SU-DHL-6 (cell line): Measurements from ENCODE around the gene ADNP2.

ENCODE experiments used
- H2AFZ ChIP-seq: fragments of 200-600 bp; sonication (generic); 2 replicates; pipeline ENCODE4 v1.6.1; 2014; ENCODE audit warnings: low read depth, mild to moderate bottlenecking, moderate library complexity, mixed read lengths, antibody characterized with exemption, low read length; ENCODE audit not compliant: severe bottlenecking
- H3F3A ChIP-seq: fragments of 200-600 bp; shearing (Covaris generic); 2 replicates; pipeline ENCODE4 v1.6.0; 2016; ENCODE audit warnings: antibody characterized with exemption, mild to moderate bottlenecking; ENCODE audit not compliant: insufficient read depth
- H3K27ac ChIP-seq: fragments of 200-600 bp; sonication (generic); 2 replicates; pipeline ENCODE4 v1.5.1; 2016; ENCODE audit warnings: low read depth, mild to moderate bottlenecking, low read length, moderate library complexity, mixed read lengths
- H3K27me3 ChIP-seq: fragments of 200-600 bp; sonication (generic), shearing (Covaris generic); 2 replicates; pipeline ENCODE4 v1.6.0; 2014; ENCODE audit warnings: mild to moderate bottlenecking, low read length
- H3K36me3 ChIP-seq: fragments of 200-600 bp; sonication (generic); 2 replicates; pipeline ENCODE4 v1.6.1; 2014; ENCODE audit warnings: mild to moderate bottlenecking, low read length, mixed read lengths
- H3K4me2 ChIP-seq: fragments of 300-600, 200-600 bp; shearing (Covaris generic), sonication (generic); 2 replicates; pipeline ENCODE4 v1.6.0; 2014; ENCODE audit warnings: low read length, low read depth, mild to moderate bottlenecking; ENCODE audit not compliant: poor library complexity, severe bottlenecking
- H3K4me3 ChIP-seq: fragments of 200-600 bp; sonication (generic); 2 replicates; pipeline ENCODE4 v1.5.1; 2014; ENCODE audit warnings: antibody characterized with exemption, low read length, mild to moderate bottlenecking, mixed read lengths; ENCODE audit not compliant: insufficient read depth, poor library complexity, severe bottlenecking
- H3K79me2 ChIP-seq: fragments of 200-600 bp; sonication (generic); 2 replicates; pipeline ENCODE4 v1.6.1; 2014; ENCODE audit warnings: mild to moderate bottlenecking, low read length, moderate library complexity; ENCODE audit not compliant: insufficient read depth
- H3K9ac ChIP-seq: fragments of 200-600 bp; sonication (generic); 2 replicates; pipeline ENCODE4 v1.7.0; 2014; ENCODE audit warnings: mild to moderate bottlenecking, low read length
- H3K9me2 ChIP-seq: fragments of 200-600 bp; sonication (generic); replicated peaks from 2 replicates; pipeline ENCODE4 v1.6.1; 2014; ENCODE audit warnings: low read length; ENCODE audit not compliant: insufficient read depth
- H3K9me3 ChIP-seq: fragments of 200-600 bp; sonication (generic); 2 replicates; pipeline ENCODE4 v1.6.1; 2014; ENCODE audit warnings: low read length, mixed read lengths; ENCODE audit not compliant: insufficient read depth
- H4K20me1 ChIP-seq: fragments of 200-600 bp; sonication (generic); 2 replicates; pipeline ENCODE4 v1.6.1; 2014; ENCODE audit warnings: low read depth, mild to moderate bottlenecking, antibody characterized with exemption, low read length, moderate library complexity, mixed read lengths
- EZH2phosphoT487 ChIP-seq: fragments of 200-600 bp; sonication (generic), shearing (Covaris generic); conservative IDR thresholded peaks from 2 replicates; pipeline ENCODE4 v1.6.1; 2018; ENCODE audit warnings: mild to moderate bottlenecking, antibody characterized with exemption, low read length, moderate library complexity, mixed read lengths
- TF ChIP-seq, protein P1 (sequence below): fragments of 200-600 bp; sonication (generic); IDR thresholded peaks from one replicate; pipeline ENCODE4 v1.5.1; 2017; ENCODE audit warnings: antibody characterized with exemption, mild to moderate bottlenecking, low read length, moderate library complexity; ENCODE audit not compliant: insufficient read depth, poor library complexity, severe bottlenecking

The ADNP2 gene

GRCh38 chr18:80104364-80104779 lies 4.7 kb upstream of the ADNP2 start:
- no peaks in the 10 kb centered on the region for H3K9me2 ChIP-seq
- no peaks in the 10 kb centered on the region for H3K9me3 ChIP-seq
- no peaks in the 10 kb centered on the region for H4K20me1 ChIP-seq
- H3K27me3 ChIP-seq: no peaks in the 10 kb centered on the region
- no peaks in the 10 kb centered on the region for H3K36me3 ChIP-seq
- H3K4me2 ChIP-seq: no peak overlapping the region
- H3F3A ChIP-seq: peaks cover 15% of the 10 kb centered on the region
- no peak overlapping the region for H3K9ac ChIP-seq
- no peak overlapping the region for H3K27ac ChIP-seq
- TF ChIP-seq, protein P1, sequence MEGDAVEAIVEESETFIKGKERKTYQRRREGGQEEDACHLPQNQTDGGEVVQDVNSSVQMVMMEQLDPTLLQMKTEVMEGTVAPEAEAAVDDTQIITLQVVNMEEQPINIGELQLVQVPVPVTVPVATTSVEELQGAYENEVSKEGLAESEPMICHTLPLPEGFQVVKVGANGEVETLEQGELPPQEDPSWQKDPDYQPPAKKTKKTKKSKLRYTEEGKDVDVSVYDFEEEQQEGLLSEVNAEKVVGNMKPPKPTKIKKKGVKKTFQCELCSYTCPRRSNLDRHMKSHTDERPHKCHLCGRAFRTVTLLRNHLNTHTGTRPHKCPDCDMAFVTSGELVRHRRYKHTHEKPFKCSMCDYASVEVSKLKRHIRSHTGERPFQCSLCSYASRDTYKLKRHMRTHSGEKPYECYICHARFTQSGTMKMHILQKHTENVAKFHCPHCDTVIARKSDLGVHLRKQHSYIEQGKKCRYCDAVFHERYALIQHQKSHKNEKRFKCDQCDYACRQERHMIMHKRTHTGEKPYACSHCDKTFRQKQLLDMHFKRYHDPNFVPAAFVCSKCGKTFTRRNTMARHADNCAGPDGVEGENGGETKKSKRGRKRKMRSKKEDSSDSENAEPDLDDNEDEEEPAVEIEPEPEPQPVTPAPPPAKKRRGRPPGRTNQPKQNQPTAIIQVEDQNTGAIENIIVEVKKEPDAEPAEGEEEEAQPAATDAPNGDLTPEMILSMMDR: no peak
- TF ChIP-seq EZH2phosphoT487: no peak
- no peak overlapping the region for H3K4me3 ChIP-seq
- no peak overlapping the region for H2AFZ ChIP-seq
- H3K79me2 ChIP-seq: no peaks in the 10 kb centered on the region

DNA sequence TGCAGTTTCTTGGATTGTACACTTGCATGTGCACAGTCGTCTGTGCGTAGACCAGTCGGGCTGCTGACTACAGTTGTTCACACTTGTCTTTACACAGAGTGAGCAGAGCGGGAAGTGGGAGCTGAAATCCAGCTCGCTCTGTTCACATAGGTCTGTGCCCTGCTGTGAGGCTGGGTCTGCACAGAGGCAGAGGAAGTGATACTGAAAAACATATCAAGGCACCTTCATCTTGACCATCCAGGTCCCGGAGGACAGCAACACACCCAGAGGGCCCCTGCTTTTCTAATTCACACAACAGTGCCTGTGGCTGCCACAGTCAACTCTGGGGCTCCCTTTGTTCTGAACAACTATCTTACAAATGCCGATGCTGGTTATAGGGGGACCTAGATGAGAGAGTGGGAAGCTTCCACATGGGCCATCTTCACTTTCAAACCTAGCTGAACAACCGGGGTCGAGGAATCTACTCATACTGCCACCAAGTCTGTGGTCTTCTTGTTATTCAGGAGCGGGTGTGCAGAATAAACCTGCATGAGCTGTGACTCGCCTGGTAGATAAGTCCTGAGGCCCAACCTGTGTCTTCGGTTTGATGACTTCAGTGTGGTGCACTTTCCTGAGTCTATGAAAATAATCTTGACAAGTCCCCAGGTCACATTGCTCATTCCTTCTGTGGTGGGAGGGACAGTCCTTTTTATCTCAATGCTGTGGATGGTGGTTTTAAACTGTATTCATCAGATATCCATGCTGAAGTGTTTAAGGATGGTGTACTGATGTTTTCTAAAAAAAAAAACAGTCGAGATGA lies 3.5 kb upstream of the ADNP2 start:
- Histone ChIP-seq H3K4me2 (no peak overlapping the region), H3K79me2 (peaks cover 8% of the 10 kb centered on the region; the same call in 1 of the 2 replicates), H2AFZ (peak overlapping the region; percentile 8)

DNA sequence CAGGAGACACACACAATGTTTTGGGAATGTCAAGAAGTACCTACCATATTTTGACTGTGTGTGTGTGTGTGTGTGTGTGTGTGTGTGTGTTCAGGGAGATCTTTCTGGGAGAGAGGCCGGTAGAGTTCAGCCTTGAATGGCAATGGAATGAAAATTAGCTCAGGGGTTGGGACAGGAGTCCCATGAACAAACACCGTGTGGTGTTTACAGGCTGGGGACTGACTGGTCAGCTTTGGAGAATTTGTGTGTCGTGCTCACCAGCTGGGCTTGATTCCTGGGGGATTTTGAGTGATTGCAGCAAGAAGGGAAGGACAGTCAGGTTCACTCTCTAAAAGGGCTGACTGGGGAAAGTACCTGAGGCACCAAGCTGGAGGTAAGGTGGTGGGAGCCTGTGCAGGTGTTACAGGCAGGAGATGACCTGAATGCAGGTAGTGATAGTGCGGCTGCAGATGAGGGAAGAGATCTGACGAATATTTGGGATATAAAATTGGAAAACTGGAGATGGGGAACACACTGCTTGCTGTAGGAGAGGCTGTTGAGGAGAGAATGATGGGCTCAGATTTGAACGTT lies 2.5 kb upstream of the ADNP2 start:
- Histone ChIP-seq H3F3A (peaks cover 15% of the 10 kb centered on the region), H3K4me2 (no peak overlapping the region), H3K27ac (no peak overlapping the region), H3K9me3 (no peaks in the 10 kb centered on the region), H3K9ac (no peak overlapping the region), H2AFZ (no peak overlapping the region), H3K79me2 (peaks cover 12% of the 10 kb centered on the region; the same call in 1 of the 2 replicates), H3K4me3 (no peak overlapping the region), H3K36me3 (no peaks in the 10 kb centered on the region), H3K9me2 (no peaks in the 10 kb centered on the region), H3K27me3 (no peaks in the 10 kb centered on the region), H4K20me1 (no peaks in the 10 kb centered on the region)
- no peak for TF ChIP-seq EZH2phosphoT487
- TF ChIP-seq, protein P1: no peak

More for the DNA sequence above, 3.5 kb upstream of the ADNP2 start:
- Histone ChIP-seq H4K20me1 (no peaks in the 10 kb centered on the region), H3K27ac (no peak overlapping the region), H3K4me3 (no peak overlapping the region), H3K36me3 (no peaks in the 10 kb centered on the region), H3F3A (peaks cover 15% of the 10 kb centered on the region), H3K27me3 (no peaks in the 10 kb centered on the region), H3K9me2 (no peaks in the 10 kb centered on the region), H3K9ac (no peak overlapping the region), H3K9me3 (no peaks in the 10 kb centered on the region)
- TF ChIP-seq EZH2phosphoT487: no peak
- TF ChIP-seq, protein P1: no peak
